Measurements from ENCODE around the gene ENPP6. TPM values are rescaled to one million over a fixed set of nuclear protein-coding genes. Genes with fewer than 3 reads are reported as not detected.

ENPP6 gene
- total RNA-seq, 2 donors from 2014 or later = 0.82 to 2.2 TPM

DNA sequence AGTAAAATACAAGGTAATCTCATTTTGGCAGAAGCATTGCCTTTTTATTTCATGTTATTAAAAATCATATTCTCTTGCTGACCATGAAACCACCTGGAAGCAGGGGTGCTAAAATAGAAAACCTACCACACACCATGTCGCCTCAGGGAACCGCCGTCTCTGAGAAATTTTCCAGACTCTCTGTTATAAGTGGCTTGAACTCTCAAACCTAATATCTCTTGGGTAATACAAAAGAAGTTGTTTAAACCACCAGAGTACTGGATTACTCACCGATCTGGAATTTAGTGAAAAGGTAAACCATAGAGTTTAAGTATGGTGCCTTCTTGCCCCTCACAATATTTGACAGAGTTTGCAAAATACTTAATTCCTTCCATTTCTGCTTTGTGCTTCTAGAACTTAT is 27.7 kb downstream of the ENPP6 start:
- Mint-ChIP-seq H3K27ac (no peak overlapping the region), H3K36me3 (ENCODE audit: low read depth) (no peaks in the 10 kb centered on the region), H3K4me3 (no peak overlapping the region), H3K9me3 (no peaks in the 10 kb centered on the region), H3K27me3 (no peaks in the 10 kb centered on the region), H3K4me1 (no peaks in the 10 kb centered on the region)
- no peak for ATAC-seq (replicated peaks)

DNA sequence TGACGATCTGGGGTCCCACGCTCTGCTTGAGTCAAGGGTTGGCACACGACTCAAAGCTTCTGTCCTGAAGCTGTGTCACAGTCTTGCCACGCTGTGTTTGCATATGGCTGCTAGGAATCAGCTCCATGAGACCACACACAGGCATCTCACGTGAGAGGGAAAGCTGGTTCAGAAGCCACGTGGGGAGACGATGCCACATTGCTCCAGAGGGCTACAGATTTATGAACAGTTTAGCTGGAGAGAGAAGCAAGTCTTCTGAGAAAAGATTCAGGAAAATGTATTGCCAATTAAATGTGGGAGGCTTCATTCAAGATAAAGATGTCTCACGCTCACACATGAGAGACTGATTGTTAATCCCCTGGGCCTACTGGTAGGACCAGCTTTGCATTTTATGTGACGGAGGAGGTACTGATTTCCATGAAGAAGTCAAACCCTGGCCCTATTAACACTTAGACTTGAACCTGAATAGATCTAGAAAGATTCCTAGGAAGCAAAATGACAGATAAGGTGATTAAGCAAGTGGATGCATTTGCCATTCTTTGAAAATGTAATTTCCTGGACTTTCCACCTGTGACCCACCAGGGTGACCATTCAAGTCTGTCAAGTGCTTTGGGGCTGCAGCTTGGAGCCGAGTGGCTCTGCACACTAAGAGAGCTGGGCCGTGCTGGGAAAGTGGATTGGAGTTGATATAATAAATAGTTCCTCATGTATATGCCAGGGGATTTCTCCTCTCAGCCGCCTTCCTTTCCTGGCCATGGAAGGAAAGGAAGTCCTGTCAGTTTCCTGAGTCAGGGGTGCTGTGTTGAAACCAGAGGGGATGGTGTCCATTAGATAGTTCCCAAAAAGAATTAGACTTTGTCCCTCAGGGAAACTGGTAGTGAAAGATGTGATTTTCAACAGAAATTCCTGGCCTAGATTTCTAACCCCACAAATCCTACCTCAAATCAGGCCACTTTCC is 29.0 kb downstream of the ENPP6 start:
- Mint-ChIP-seq H3K27me3 (no peaks in the 10 kb centered on the region), H3K27ac (no peak overlapping the region), H3K4me1 (no peaks in the 10 kb centered on the region), H3K36me3 (ENCODE audit: low read depth) (no peaks in the 10 kb centered on the region), H3K9me3 (no peaks in the 10 kb centered on the region), H3K4me3 (no peak overlapping the region)
- no peak for ATAC-seq (replicated peaks)

DNA sequence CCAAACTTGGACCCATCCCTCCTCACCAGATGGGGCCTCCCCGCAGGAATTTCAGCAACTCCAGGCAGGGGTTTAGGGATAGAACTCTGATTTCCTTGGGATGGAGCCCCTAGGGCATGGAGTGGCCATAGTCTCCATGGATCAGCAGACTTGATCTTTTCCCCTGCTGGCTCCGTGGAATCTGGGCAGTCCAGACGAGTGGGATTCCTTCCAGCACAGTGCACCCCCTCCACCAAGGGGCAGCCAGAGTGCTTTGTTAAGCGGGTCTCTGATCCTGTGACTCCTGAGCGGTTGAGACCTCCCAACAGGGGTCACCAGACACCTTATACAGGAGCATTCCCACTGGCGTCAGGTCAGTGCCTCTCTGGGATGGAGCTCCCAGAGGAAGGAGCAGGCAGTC is 40.4 kb downstream of the ENPP6 start:
- Mint-ChIP-seq H3K4me3 (no peak overlapping the region), H3K36me3 (ENCODE audit: low read depth) (no peaks in the 10 kb centered on the region), H3K27ac (no peak overlapping the region), H3K9me3 (peaks cover 6% of the 10 kb centered on the region), H3K27me3 (peaks cover 35% of the 10 kb centered on the region), H3K4me1 (no peaks in the 10 kb centered on the region)
- ATAC-seq (replicated peaks) = no peak

DNA sequence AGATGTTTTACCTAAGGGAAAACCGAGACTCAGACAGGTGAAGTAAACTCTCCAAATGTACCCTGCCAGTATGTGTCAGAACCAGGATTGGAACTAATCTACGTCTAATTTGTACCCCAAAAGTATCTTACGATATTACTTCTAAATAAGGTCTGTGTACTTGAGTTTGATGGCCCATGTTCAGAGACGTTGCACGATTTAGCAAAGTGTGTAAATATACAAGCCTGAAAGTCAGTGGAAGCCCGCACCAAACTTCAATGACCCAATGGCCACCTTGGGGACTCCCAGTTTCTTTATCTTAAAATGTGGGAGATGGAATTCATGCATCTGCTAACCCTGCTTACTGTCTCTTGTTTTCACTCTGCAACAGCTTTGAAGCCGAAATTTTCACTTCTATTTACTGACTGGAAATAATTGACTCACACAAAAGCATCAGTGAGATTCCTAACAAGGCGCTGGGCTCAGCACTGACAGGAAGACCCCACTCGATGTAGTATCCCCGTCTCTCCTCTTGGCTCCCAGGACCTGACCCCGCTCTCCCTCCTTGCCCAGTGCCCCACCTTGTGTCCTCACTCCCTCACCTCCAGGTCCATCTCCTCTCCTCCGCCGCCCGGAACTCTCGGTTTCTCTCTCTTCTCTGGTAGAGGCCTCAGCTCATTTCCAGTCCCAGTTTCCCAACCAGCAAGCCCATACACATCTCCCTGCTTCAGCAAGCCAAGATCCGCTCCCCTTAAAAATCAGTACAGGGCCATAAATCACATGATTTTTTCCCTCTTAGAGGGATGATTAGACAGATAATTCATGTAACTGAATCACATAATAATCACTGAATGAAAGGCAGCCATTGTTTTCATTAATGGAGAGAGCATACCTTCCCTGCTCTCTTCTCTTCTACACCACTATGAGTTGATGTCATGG is 42.8 kb downstream of the ENPP6 start:
- no peaks in the 10 kb centered on the region for H3K36me3 Mint-ChIP-seq (ENCODE audit: low read depth)
- H3K9me3 Mint-ChIP-seq = peaks cover 4% of the 10 kb centered on the region
- no peak for ATAC-seq (replicated peaks)
- H3K27ac Mint-ChIP-seq = no peak overlapping the region
- H3K4me3 Mint-ChIP-seq = no peak overlapping the region
- H3K27me3 Mint-ChIP-seq = peaks cover 37% of the 10 kb centered on the region
- H3K4me1 Mint-ChIP-seq = no peaks in the 10 kb centered on the region

DNA sequence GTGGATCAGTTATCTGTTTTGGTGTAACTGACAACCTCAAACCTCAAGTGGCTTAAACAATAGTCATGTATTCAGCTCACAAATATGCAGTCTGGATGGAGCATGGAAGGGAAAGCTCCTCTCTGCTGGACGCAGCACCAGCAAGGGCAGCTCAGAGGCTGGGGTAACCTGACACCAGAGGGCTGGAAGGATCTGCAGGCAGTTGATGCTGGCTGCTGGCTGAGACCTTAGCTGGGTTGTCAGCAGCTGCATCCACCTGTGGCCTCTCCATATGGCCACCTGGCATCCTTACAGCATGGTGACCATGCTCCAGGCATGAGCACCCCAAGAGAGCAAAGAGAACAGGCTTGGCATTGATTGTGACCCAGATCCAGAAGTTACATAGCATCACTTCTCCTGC is 46.7 kb downstream of the ENPP6 start:
- no peak for ATAC-seq (replicated peaks)
- no peak overlapping the region for H3K4me3 Mint-ChIP-seq
- H3K27ac Mint-ChIP-seq = no peak overlapping the region
- peaks cover 41% of the 10 kb centered on the region for H3K27me3 Mint-ChIP-seq
- H3K9me3 Mint-ChIP-seq = no peaks in the 10 kb centered on the region
- H3K36me3 Mint-ChIP-seq (ENCODE audit: low read depth) = no peaks in the 10 kb centered on the region
- no peaks in the 10 kb centered on the region for H3K4me1 Mint-ChIP-seq

DNA sequence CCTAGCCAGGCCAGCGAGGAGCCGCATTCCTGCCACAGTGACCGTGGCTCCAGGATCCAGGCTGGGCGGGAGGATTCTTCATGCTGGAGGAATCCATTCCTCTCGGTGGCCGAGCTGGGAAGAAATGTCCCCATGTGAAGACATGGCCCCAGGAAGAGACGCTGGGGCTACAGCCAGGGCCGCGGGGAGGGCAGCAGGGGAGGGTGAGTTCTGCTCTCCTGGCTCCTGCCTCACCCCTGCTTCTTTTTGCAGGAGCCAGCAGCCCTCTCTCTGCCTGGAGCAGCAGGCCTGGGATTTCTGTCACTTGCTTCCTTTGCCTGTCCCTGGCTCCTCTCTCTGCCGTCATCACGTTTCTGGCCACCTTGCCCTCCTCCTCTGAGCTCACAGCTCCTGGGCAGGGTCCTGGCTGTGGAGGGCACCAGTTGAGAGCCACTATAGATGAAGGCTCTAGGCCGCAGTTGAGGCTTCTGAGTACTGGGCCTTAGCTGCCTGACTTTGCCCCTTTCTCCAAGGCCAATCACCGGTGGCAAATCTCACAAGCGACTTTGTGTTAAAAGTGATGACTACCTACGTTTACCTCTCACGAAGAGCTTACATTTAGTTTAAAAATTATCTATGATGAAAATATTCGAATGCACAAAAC is 48.3 kb downstream of the ENPP6 start:
- Mint-ChIP-seq H3K4me1 (no peaks in the 10 kb centered on the region), H3K4me3 (no peak overlapping the region), H3K27me3 (peaks cover 38% of the 10 kb centered on the region), H3K36me3 (ENCODE audit: low read depth) (no peaks in the 10 kb centered on the region), H3K9me3 (no peaks in the 10 kb centered on the region), H3K27ac (no peak overlapping the region)
- ATAC-seq (replicated peaks) = no peak

DNA sequence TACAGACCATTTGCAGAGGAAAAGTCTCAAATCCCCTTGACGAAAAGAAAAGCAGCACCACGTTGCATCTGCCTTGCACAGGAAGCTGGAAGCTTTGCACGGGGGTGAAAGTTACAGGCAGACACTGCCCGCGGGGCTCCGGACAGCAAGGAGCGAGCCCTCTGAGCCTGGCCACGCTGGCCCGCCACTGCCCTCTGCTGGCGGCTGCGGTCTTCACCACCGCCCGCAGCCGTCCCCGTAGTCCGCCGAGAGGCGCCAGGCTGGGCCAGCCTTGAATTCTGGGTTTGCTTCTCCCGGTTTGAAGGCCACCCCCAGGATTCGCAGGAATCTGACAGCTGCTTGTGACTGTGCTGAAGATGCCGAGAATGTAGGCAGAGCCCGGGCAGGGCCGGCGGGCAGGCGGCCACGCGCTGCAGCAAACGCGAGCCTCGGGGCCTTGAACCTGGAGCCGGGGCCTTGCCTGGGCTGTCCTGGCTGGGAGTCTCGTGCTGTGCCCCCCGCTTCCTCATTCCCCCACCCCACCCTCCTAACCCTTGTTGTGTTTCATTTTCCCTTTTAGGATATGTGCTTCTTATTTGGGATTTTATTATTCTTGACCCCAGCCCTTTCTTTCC is 49.2 kb downstream of the ENPP6 start:
- Mint-ChIP-seq H3K36me3 (ENCODE audit: low read depth) (no peaks in the 10 kb centered on the region), H3K27ac (no peak overlapping the region), H3K9me3 (no peaks in the 10 kb centered on the region), H3K27me3 (peaks cover 43% of the 10 kb centered on the region), H3K4me3 (no peak overlapping the region), H3K4me1 (no peaks in the 10 kb centered on the region)
- peak; percentile 87 for ATAC-seq (replicated peaks)

DNA sequence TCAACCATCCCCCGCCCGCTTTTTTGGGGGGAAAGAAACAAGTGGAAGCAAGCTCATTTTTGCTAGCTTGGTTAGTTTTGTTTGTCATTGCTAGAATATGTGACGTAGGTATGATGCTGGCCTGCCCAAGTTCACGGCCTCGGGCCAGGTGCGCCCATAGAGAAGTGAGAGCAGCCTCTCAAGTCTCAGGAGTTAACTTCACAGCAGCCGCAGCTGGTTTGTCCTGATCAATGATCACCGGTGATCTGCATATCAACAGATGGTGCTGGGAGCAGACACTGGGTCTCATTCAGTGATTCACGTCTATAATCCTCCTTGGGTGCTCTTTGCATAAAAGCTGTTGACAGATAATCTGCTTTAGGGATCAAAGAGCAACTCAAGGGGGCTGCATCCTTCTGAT is 50.1 kb downstream of the ENPP6 start:
- H3K4me1 Mint-ChIP-seq = no peaks in the 10 kb centered on the region
- no peaks in the 10 kb centered on the region for H3K36me3 Mint-ChIP-seq (ENCODE audit: low read depth)
- no peaks in the 10 kb centered on the region for H3K9me3 Mint-ChIP-seq
- ATAC-seq (replicated peaks) = no peak
- H3K27ac Mint-ChIP-seq = no peak overlapping the region
- H3K27me3 Mint-ChIP-seq = peaks cover 39% of the 10 kb centered on the region
- no peak overlapping the region for H3K4me3 Mint-ChIP-seq

DNA sequence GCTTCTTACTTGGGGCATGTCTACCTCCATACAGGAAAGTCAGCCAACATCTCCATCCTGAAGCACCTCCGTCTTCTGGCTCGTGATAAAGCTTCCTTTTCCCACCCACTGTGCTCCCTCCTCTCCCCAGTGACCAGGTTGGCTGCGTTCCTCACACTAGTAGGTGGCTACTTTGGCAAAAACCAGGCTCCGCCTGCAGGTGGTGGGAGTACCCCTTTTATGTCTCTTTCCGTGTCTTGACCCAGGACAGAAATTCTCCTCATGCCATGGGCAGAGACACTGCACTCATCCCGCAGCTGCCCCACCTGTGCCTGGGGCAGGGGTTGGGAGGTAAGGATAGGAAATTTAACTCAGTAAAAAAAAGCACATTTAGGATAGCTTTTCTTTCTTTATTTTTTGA is 50.9 kb downstream of the ENPP6 start:
- ATAC-seq (replicated peaks) = no peak
- peaks cover 37% of the 10 kb centered on the region for H3K27me3 Mint-ChIP-seq
- no peak overlapping the region for H3K27ac Mint-ChIP-seq
- no peaks in the 10 kb centered on the region for H3K9me3 Mint-ChIP-seq
- no peaks in the 10 kb centered on the region for H3K4me1 Mint-ChIP-seq
- no peak overlapping the region for H3K4me3 Mint-ChIP-seq
- no peaks in the 10 kb centered on the region for H3K36me3 Mint-ChIP-seq (ENCODE audit: low read depth)

DNA sequence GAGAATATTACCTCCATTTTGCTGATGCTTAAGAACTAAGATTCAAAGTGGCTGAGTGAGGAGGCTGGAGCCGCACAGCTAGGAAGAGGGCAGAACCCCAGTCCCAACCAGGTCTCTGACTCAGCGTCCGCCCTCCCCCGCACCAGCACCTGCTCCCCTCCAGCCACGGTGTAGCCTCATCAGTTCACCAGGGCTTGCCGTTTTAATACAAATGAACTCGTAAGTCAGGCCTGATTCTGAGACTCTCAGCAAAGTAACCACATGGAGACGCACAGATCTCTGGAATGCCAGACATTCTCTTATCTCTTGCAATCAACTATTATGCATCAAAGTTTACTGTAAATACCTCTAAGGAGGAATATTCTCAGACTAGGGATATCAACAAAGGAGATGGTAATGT is 52.4 kb downstream of the ENPP6 start:
- Mint-ChIP-seq H3K4me1 (no peaks in the 10 kb centered on the region), H3K27ac (no peak overlapping the region), H3K27me3 (peaks cover 45% of the 10 kb centered on the region), H3K9me3 (no peaks in the 10 kb centered on the region), H3K4me3 (no peak overlapping the region), H3K36me3 (ENCODE audit: low read depth) (no peaks in the 10 kb centered on the region)
- ATAC-seq (replicated peaks) = no peak

DNA sequence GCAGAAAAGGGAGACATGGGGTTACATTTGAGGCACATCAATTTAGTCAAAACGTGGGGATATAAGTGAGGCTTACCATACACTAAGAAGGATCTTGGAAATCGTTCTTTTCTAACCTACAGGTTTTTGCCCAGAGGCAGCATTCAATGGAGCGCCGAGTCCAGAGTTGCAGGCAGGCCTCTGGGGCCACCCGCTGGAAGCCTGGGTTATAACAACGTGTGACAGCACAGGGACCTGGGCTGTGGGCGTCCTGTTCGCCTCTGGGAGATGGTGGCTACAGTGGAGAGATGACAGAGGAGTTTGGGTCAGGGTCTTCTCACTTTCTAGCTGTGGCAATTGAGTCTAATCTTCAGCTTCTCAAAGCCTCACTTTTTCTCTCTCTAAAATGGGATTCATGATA is 53.9 kb downstream of the ENPP6 start:
- Mint-ChIP-seq H3K4me1 (no peaks in the 10 kb centered on the region), H3K27me3 (peaks cover 46% of the 10 kb centered on the region), H3K9me3 (no peaks in the 10 kb centered on the region), H3K27ac (no peak overlapping the region), H3K36me3 (ENCODE audit: low read depth) (no peaks in the 10 kb centered on the region), H3K4me3 (no peak overlapping the region)
- ATAC-seq (replicated peaks) = no peak

DNA sequence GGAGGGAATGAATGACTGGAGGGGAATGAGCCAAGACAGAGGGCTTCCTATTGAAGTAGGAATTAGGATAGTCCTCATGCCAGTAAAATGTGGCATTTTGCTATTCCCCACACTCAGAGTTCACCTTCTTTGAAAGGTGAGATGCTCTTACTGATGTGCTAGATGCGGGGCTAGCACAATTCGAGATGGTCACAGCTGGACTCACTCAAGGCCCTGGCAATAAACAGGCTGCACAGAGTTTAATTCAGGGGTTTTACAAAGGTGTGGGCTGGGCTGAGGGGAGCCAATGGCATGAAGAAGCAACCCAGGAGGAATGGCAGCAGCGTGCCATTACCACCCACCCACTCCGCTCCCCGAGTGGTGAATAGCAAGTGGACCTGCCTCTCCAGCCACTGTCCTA is 55.1 kb downstream of the ENPP6 start:
- H3K9me3 Mint-ChIP-seq = no peaks in the 10 kb centered on the region
- no peak for ATAC-seq (replicated peaks)
- no peak overlapping the region for H3K4me3 Mint-ChIP-seq
- no peak overlapping the region for H3K27ac Mint-ChIP-seq
- no peaks in the 10 kb centered on the region for H3K36me3 Mint-ChIP-seq (ENCODE audit: low read depth)
- no peaks in the 10 kb centered on the region for H3K4me1 Mint-ChIP-seq
- H3K27me3 Mint-ChIP-seq = peaks cover 45% of the 10 kb centered on the region

DNA sequence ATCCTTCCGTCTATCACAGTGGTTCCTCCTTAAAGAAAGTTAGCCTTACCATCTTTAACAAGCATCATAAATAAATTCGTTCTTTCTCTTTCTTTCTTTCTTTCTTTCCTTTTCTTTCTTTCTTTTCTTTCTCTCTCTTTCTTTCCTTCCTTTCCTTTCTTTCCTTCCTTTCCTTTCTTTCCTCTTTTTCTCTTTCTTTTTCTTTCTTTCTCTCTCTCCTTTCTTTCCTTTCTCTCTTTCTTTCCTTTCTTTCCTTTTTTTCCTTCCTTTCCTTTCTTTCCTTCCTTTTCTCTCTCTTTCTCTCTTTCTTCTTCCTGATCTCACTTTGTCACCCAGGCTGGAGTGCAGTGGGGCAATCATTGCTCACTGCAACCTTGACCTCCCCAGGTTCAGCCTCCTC is 60.4 kb downstream of the ENPP6 start:
- no peaks in the 10 kb centered on the region for H3K9me3 Mint-ChIP-seq
- H3K27ac Mint-ChIP-seq = no peak overlapping the region
- no peak for ATAC-seq (replicated peaks)
- H3K36me3 Mint-ChIP-seq (ENCODE audit: low read depth) = no peaks in the 10 kb centered on the region
- no peak overlapping the region for H3K4me3 Mint-ChIP-seq
- no peaks in the 10 kb centered on the region for H3K4me1 Mint-ChIP-seq
- peaks cover 28% of the 10 kb centered on the region for H3K27me3 Mint-ChIP-seq

Measured in activated T-helper 17 cell treated with anti-CD3 and anti-CD28 coated beads, Interleukin-2, amount 50 U/mL, for 72 hours (primary cell).